Neural progenitor cell (in vitro differentiated cells): Measurements from ENCODE around the gene SKOR1. TPM values are rescaled to one million over a fixed set of nuclear protein-coding genes. Genes with fewer than 3 reads are reported as not detected.

ENCODE experiments used
- DNase-seq: peaks from one replicate; pipeline ENCODE4 v3.0.0-alpha.2; 2016; ENCODE audit warnings: low spot score
- H2AFZ ChIP-seq: fragments of 200-600 bp; sonication (generic); replicated peaks from 2 replicates; pipeline ENCODE4 v1.6.1; 2016; ENCODE audit warnings: antibody characterized with exemption
- H3F3A ChIP-seq: fragments of 200-600 bp; sonication (generic); 2 replicates; pipeline ENCODE4 v1.6.1; 2016; ENCODE audit warnings: antibody characterized with exemption, low read depth
- H3K27ac ChIP-seq: fragments of 200-600 bp; sonication (generic); 2 replicates; pipeline ENCODE4 v1.5.1; 2016; ENCODE audit warnings: mild to moderate bottlenecking
- H3K27me3 ChIP-seq: fragments of 200-600 bp; sonication (generic); 2 replicates; pipeline ENCODE4 v1.6.1; 2016; ENCODE audit warnings: mild to moderate bottlenecking, moderate library complexity
- H3K36me3 ChIP-seq: fragments of 200-600 bp; sonication (generic); 2 replicates; pipeline ENCODE4 v1.5.1; 2016
- H3K4me1 ChIP-seq: fragments of 200-600 bp; sonication (generic); 2 replicates; pipeline ENCODE4 v1.6.1; 2016; ENCODE audit warnings: mixed run types
- H3K4me2 ChIP-seq: fragments of 200-600 bp; sonication (generic); 2 replicates; pipeline ENCODE4 v1.6.1; 2016
- H3K4me3 ChIP-seq: fragments of 200-600 bp; sonication (generic); 2 replicates; pipeline ENCODE4 v1.5.1; 2016
- H3K79me2 ChIP-seq: fragments of 200-600 bp; sonication (generic); 2 replicates; pipeline ENCODE4 v1.6.1; 2016; ENCODE audit warnings: low read depth
- H3K9ac ChIP-seq: fragments of 200-600 bp; sonication (generic); 2 replicates; pipeline ENCODE4 v1.6.1; 2016
- H3K9me3 ChIP-seq: fragments of 200-600 bp; sonication (generic); 2 replicates; pipeline ENCODE4 v1.5.1; 2016; ENCODE audit warnings: low read depth
- H4K20me1 ChIP-seq: fragments of 200-600 bp; sonication (generic); 2 replicates; pipeline ENCODE4 v1.6.1; 2016; ENCODE audit warnings: low read depth
- H3K27ac Mint-ChIP-seq: 3 replicates; pipeline ENCODE4 v1.8.0; 2021; ENCODE audit warnings: mixed read lengths
- H3K27me3 Mint-ChIP-seq: 2 replicates; pipeline ENCODE4 v1.8.0; 2022; ENCODE audit warnings: low read depth, mild to moderate bottlenecking, inconsistent platforms, moderate library complexity, mixed read lengths; ENCODE audit not compliant: insufficient read depth
- H3K36me3 Mint-ChIP-seq: 3 replicates; pipeline ENCODE4 v1.8.0; 2021; ENCODE audit warnings: mixed read lengths
- H3K4me1 Mint-ChIP-seq: 3 replicates; pipeline ENCODE4 v1.8.0; 2021; ENCODE audit warnings: mixed read lengths
- H3K4me3 Mint-ChIP-seq: 3 replicates; pipeline ENCODE4 v1.8.0; 2021; ENCODE audit warnings: mild to moderate bottlenecking, moderate library complexity, mixed read lengths
- H3K9me3 Mint-ChIP-seq: 3 replicates; pipeline ENCODE4 v1.8.0; 2020; ENCODE audit warnings: mixed read lengths
- CTCF ChIP-seq: fragments of 200-600 bp; sonication (generic); IDR thresholded peaks from 2 replicates; pipeline ENCODE4 v1.5.1; 2017; ENCODE audit warnings: antibody characterized with exemption, mild to moderate bottlenecking
- EZH2 ChIP-seq: fragments of 200-600 bp; sonication (generic); IDR thresholded peaks from 2 replicates; pipeline ENCODE4 v1.6.1; 2017; ENCODE audit warnings: antibody characterized with exemption, mild to moderate bottlenecking, moderate library complexity
- EZH2phosphoT487 ChIP-seq: fragments of 200-600 bp; sonication (generic); IDR thresholded peaks from 2 replicates; pipeline ENCODE4 v1.6.1; 2017; ENCODE audit warnings: antibody characterized with exemption
- total RNA-seq: library from RNA; depleted of rRNA; stranded (reverse); fragments of >200 nt; gene quantifications from 2 replicates; pipeline ENCODE4 v1.2.3, GENCODE V29; 2015; ENCODE audit warnings: low replicate concordance

SKOR1 gene
- total RNA-seq, 1 donor from 2014 or later, result 0.51 TPM

- peaks cover 72% of the 10 kb centered on the region for H3K27me3 ChIP-seq
- H3K27me3 Mint-ChIP-seq, result peaks cover 56% of the 10 kb centered on the region
- H3K4me3 Mint-ChIP-seq, result no peak overlapping the region
Measured at GRCh38 chr15:67818464-67818863, 6.8 kb upstream of the SKOR1 start.

GRCh38 chr15:67819636-67820035 lies 5.7 kb upstream of the SKOR1 start:
- Mint-ChIP-seq H3K27ac (no peak overlapping the region), H3K4me3 (no peak overlapping the region), H3K36me3 (no peaks in the 10 kb centered on the region), H3K9me3 (peaks cover 19% of the 10 kb centered on the region), H3K27me3 (peaks cover 66% of the 10 kb centered on the region), H3K4me1 (peaks cover 18% of the 10 kb centered on the region)
- no peak overlapping the region for H3K27ac ChIP-seq
- no peak overlapping the region for H2AFZ ChIP-seq
- H3F3A ChIP-seq, result peaks cover 19% of the 10 kb centered on the region
- H3K36me3 ChIP-seq, result no peaks in the 10 kb centered on the region
- no peak overlapping the region for H3K4me3 ChIP-seq
- H4K20me1 ChIP-seq, result peaks cover 46% of the 10 kb centered on the region
- TF ChIP-seq EZH2 (no peak), CTCF (no peak), EZH2phosphoT487 (no peak)
- no peak overlapping the region for H3K9ac ChIP-seq
- H3K27me3 ChIP-seq, result peaks cover 83% of the 10 kb centered on the region
- no peak for DNase-seq
- peaks cover 5% of the 10 kb centered on the region for H3K9me3 ChIP-seq
- no peaks in the 10 kb centered on the region for H3K79me2 ChIP-seq
- peak overlapping the region; percentile 42 for H3K4me2 ChIP-seq
- peaks cover 30% of the 10 kb centered on the region for H3K4me1 ChIP-seq

More at GRCh38 chr15:67818464-67818863, 6.8 kb upstream of the SKOR1 start:
- TF ChIP-seq CTCF (no peak), EZH2phosphoT487 (no peak), EZH2 (no peak)
- Histone ChIP-seq H3K27ac (no peak overlapping the region), H3K9me3 (peaks cover 5% of the 10 kb centered on the region), H3K79me2 (no peaks in the 10 kb centered on the region), H2AFZ (no peak overlapping the region), H3F3A (peaks cover 12% of the 10 kb centered on the region), H3K4me3 (no peak overlapping the region), H4K20me1 (peaks cover 35% of the 10 kb centered on the region), H3K4me1 (peaks cover 21% of the 10 kb centered on the region), H3K36me3 (no peaks in the 10 kb centered on the region), H3K4me2 (no peak overlapping the region), H3K9ac (no peak overlapping the region)
- DNase-seq, result no peak
- Mint-ChIP-seq H3K27ac (no peak overlapping the region), H3K4me1 (peaks cover 9% of the 10 kb centered on the region), H3K9me3 (peaks cover 19% of the 10 kb centered on the region), H3K36me3 (no peaks in the 10 kb centered on the region)

- no peak overlapping the region for H3K4me3 ChIP-seq
Measured at GRCh38 chr15:67820122-67820991, 5.0 kb upstream of the SKOR1 start.

More at GRCh38 chr15:67820122-67820991, 5.0 kb upstream of the SKOR1 start:
- H3K27me3 ChIP-seq, result peaks cover 90% of the 10 kb centered on the region
- peaks cover 35% of the 10 kb centered on the region for H3K4me1 ChIP-seq
- no peak overlapping the region for H3K9ac ChIP-seq
- peaks cover 23% of the 10 kb centered on the region for H3F3A ChIP-seq
- H3K36me3 ChIP-seq, result no peaks in the 10 kb centered on the region
- TF ChIP-seq EZH2phosphoT487 (no peak), EZH2 (peak; percentile 38), CTCF (no peak)
- H3K4me2 ChIP-seq, result peak overlapping the region; percentile 42
- H3K27ac ChIP-seq, result no peak overlapping the region
- no peak for DNase-seq
- peaks cover 54% of the 10 kb centered on the region for H4K20me1 ChIP-seq
- peaks cover 5% of the 10 kb centered on the region for H3K9me3 ChIP-seq
- no peaks in the 10 kb centered on the region for H3K36me3 Mint-ChIP-seq
- no peaks in the 10 kb centered on the region for H3K79me2 ChIP-seq
- H3K27me3 Mint-ChIP-seq, result peaks cover 72% of the 10 kb centered on the region
- H3K9me3 Mint-ChIP-seq, result peaks cover 19% of the 10 kb centered on the region
- H3K4me1 Mint-ChIP-seq, result peaks cover 18% of the 10 kb centered on the region
- H3K27ac Mint-ChIP-seq, result no peak overlapping the region
- peak overlapping the region; percentile 30 for H3K4me3 Mint-ChIP-seq
- H2AFZ ChIP-seq, result no peak overlapping the region
